GM21381 (cell line): ENCODE measurements around the gene CATSPERE.
"Not testable (repeated sequence)": the region's sequence is repeated elsewhere in the genome, so short reads cannot be mapped to it uniquely, and the experiment has no call there.

Source experiments
- ATAC-seq: cut with Tn5 transposase; IDR thresholded peaks from one replicate; pipeline ENCODE4 v1.9.1; 2021; ENCODE audit warnings: mild to moderate bottlenecking, moderate library complexity; ENCODE audit not compliant: unreplicated experiment

Gene CATSPERE

GRCh38 chr1:244448279-244449036, 12.6 kb upstream of the CATSPERE start:
- ATAC-seq: no peak

GRCh38 chr1:244449936-244450508, 11.1 kb upstream of the CATSPERE start:
- no peak for ATAC-seq

GRCh38 chr1:244450597-244451538, 10.2 kb upstream of the CATSPERE start:
- peak; percentile 5 for ATAC-seq

- no peak for ATAC-seq
Measured at GRCh38 chr1:244451539-244451950, 9.5 kb upstream of the CATSPERE start, which contains the start of gene ADSS2. ADSS2 (minus strand) TSS chr1:244451909; CDS start chr1:244451817, 92 bp downstream.

GRCh38 chr1:244451951-244452795, 8.9 kb upstream of the CATSPERE start:
- ATAC-seq: peak; percentile 94

GRCh38 chr1:244454412-244454811, 6.7 kb upstream of the CATSPERE start:
- ATAC-seq: no peak

GRCh38 chr1:244456586-244456985, 4.5 kb upstream of the CATSPERE start:
- ATAC-seq: no peak

GRCh38 chr1:244458781-244459180, 2.3 kb upstream of the CATSPERE start:
- no peak for ATAC-seq

- ATAC-seq: no peak
Measured at GRCh38 chr1:244460197-244460596, 876 bp upstream of the CATSPERE start.

- ATAC-seq: no peak
Measured at GRCh38 chr1:244466724-244467123, 5.7 kb downstream of the CATSPERE start.

- ATAC-seq: no peak
Measured at GRCh38 chr1:244473059-244473605, 12.1 kb downstream of the CATSPERE start.

GRCh38 chr1:244484971-244485370, 23.9 kb downstream of the CATSPERE start:
- not testable (repeated sequence) for ATAC-seq

GRCh38 chr1:244494653-244495052, 33.6 kb downstream of the CATSPERE start:
- no peak for ATAC-seq

- no peak for ATAC-seq
Measured at GRCh38 chr1:244496186-244496585, 35.1 kb downstream of the CATSPERE start.

- ATAC-seq: no peak
Measured at GRCh38 chr1:244497805-244498204, 36.7 kb downstream of the CATSPERE start.

- not testable (repeated sequence) for ATAC-seq
Measured at GRCh38 chr1:244499484-244499883, 38.4 kb downstream of the CATSPERE start.

- ATAC-seq: not testable (repeated sequence)
Measured at GRCh38 chr1:244500515-244500914, 39.4 kb downstream of the CATSPERE start.

- no peak for ATAC-seq
Measured at GRCh38 chr1:244502630-244503029, 41.6 kb downstream of the CATSPERE start.

- no peak for ATAC-seq
Measured at GRCh38 chr1:244513493-244513892, 52.4 kb downstream of the CATSPERE start.

- no peak for ATAC-seq
Measured at GRCh38 chr1:244515680-244516079, 54.6 kb downstream of the CATSPERE start.
